HepG2 (cell line): Measurements from ENCODE around the gene LIMS2. TPM values are rescaled to one million over a fixed set of nuclear protein-coding genes. Genes with fewer than 3 reads are reported as not detected.

Experiments
- AHR ChIP-seq: IDR thresholded peaks from 2 replicates; pipeline ENCODE4 v1.6.1; 2018; ENCODE audit warnings: missing genetic modification reagents, missing compliant biosample characterization
- BCLAF1 ChIP-seq: fragments of 450-650 bp; IDR thresholded peaks from 2 replicates; pipeline ENCODE4 v1.6.1; 2017; ENCODE audit warnings: mild to moderate bottlenecking
- BRD4 ChIP-seq: sonication (generic); formaldehyde crosslinking; IDR thresholded peaks from 2 replicates; pipeline ENCODE4 v1.4.0; 2020; ENCODE audit warnings: missing genetic modification reagents
- CSRNP2 ChIP-seq: sonication (generic); formaldehyde crosslinking; conservative IDR thresholded peaks from 2 replicates; pipeline ENCODE4 v1.8.0; 2022; ENCODE audit warnings: low read depth, missing genetic modification reagents
- DNMT3B ChIP-seq: conservative IDR thresholded peaks from 2 replicates; pipeline ENCODE4 v1.6.1; 2016; ENCODE audit warnings: missing biosample characterization, control low read depth
- ELF3 ChIP-seq: IDR thresholded peaks from 2 replicates; pipeline ENCODE4 v1.6.1; 2016; ENCODE audit warnings: missing genetic modification reagents, missing compliant biosample characterization
- FOXA3 ChIP-seq: IDR thresholded peaks from 2 replicates; pipeline ENCODE4 v1.6.1; 2016; ENCODE audit warnings: missing genetic modification reagents, missing compliant biosample characterization
- IKZF4 ChIP-seq: sonication (generic); formaldehyde crosslinking; IDR thresholded peaks from 2 replicates; pipeline ENCODE4 v1.5.1; 2020; ENCODE audit warnings: borderline replicate concordance, mild to moderate bottlenecking, low read depth, missing genetic modification reagents; ENCODE audit errors: not compliant biosample characterization
- IKZF5 ChIP-seq: IDR thresholded peaks from 2 replicates; pipeline ENCODE4 v1.6.1; 2018; ENCODE audit warnings: missing genetic modification reagents, mild to moderate bottlenecking, missing compliant biosample characterization
- MTERF4 ChIP-seq: sonication (generic); formaldehyde crosslinking; IDR thresholded peaks from 2 replicates; pipeline ENCODE4 v1.8.0; 2023; ENCODE audit warnings: mild to moderate bottlenecking, missing genetic modification reagents
- NR2F6 ChIP-seq, 2 experiments: IDR thresholded peaks; 2 replicates each; pipeline ENCODE4 v1.6.1; 2016; ENCODE audit warnings: antibody characterized with exemption in 1 of 2, mild to moderate bottlenecking in 1 of 2
- PHF20 ChIP-seq: sonication (generic); formaldehyde crosslinking; IDR thresholded peaks from 2 replicates; pipeline ENCODE4 v1.5.0; 2020; ENCODE audit warnings: mild to moderate bottlenecking, missing genetic modification reagents
- PHF5A ChIP-seq: IDR thresholded peaks from one replicate; pipeline ENCODE4 v1.6.1; 2018; ENCODE audit warnings: low read depth, missing genetic modification reagents; ENCODE audit not compliant: unreplicated experiment
- UBTF ChIP-seq: sonication (generic); formaldehyde crosslinking; IDR thresholded peaks from 2 replicates; pipeline ENCODE4 v1.4.0; 2020; ENCODE audit warnings: mild to moderate bottlenecking, missing genetic modification reagents
- ZNF253 ChIP-seq: sonication (generic); formaldehyde crosslinking; IDR thresholded peaks from 2 replicates; pipeline ENCODE4 v1.8.0; 2022; ENCODE audit warnings: mild to moderate bottlenecking, missing genetic modification reagents, borderline replicate concordance
- ZNF709 ChIP-seq: sonication (generic); formaldehyde crosslinking; IDR thresholded peaks from 2 replicates; pipeline ENCODE4 v1.5.0; 2020; ENCODE audit warnings: mild to moderate bottlenecking, missing genetic modification reagents
- ZNF777 ChIP-seq: sonication (generic); formaldehyde crosslinking; IDR thresholded peaks from 2 replicates; pipeline ENCODE4 v1.4.0; 2020; ENCODE audit warnings: missing genetic modification reagents
- polyA plus RNA-seq, 8 experiments: library from polyadenylated mRNA; depleted of rRNA in 3 of 8; stranded (reverse) in 7 of 8; unstranded in 1 of 8; fragments of >200 nt; fragmentation: Illumina TruSeq in 4 of 8; extraction: Trizol in 4 of 8; gene quantifications; 2 replicates each; pipeline versions ENCODE4 v1.2.1 to v1.2.3, GENCODE V29; 2011 to 2016; ENCODE audit warnings: low read depth in 4 of 8, missing spikeins in 1 of 8, mixed read lengths in 1 of 8; ENCODE audit not compliant: insufficient read depth in 1 of 8
- total RNA-seq, 5 experiments: library from RNA; depleted of rRNA; stranded (reverse); fragments of >200 nt; fragmentation: Illumina TruSeq; extraction: Trizol; gene quantifications; 2 replicates each; pipeline ENCODE4 v1.2.3, GENCODE V29; 2016; ENCODE audit warnings: low read depth in 1 of 5
- TF ChIP-seq, protein P1 (sequence below): sonication (generic); formaldehyde crosslinking; IDR thresholded peaks from 2 replicates; pipeline ENCODE4 v1.9.0; 2021; ENCODE audit warnings: missing genetic modification reagents, mild to moderate bottlenecking, borderline replicate concordance

LIMS2 gene
- total and polyA plus RNA-seq, 2 of the 13 experiments (the other 11 are each of a cell fraction or from before 2014, with no cell fraction given): 1.0 to 1.9 TPM

DNA sequence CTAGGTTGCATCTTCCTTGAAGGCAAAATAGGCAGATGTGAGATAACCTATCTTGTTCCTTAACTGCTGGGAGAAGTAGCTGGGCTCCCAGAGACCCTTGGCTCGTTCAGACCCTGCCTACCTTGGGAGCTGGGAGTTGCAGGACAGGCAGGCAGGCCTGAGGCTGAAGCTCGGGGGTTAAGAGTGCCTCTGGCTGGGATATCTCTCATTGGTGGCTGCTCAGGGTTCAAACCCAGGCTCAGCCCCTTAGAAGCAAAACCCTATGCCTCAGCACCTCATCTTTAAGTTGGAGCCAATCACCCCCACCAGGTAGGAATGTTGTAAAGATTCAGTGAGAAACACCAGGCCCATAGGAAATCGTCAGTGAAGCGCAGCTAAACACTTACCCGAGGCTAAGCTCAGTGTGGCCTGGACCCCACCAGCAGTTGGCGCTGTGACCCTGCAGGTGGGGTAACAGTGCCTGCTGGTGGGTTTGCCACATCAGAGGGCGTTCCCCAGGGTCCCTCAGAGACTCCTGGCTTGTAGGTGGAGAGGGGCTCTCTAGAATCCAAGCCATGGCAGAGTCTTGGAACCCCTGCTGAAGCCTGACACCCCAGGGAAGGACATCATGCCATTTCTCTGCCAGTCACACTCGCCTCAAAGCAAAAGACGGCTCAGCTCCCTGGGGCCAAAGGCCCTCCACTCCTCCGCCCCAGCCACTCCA, 84.0 kb downstream of the LIMS2 start (continued):
- TF ChIP-seq UBTF (CRISPR knock-in tag) (no peak), DNMT3B (no peak), PHF5A (CRISPR knock-in tag) (no peak), ZNF253 (CRISPR knock-in tag) (no peak), ZNF709 (CRISPR knock-in tag) (no peak), IKZF4 (CRISPR knock-in tag) (no peak), MTERF4 (CRISPR knock-in tag) (no peak), FOXA3 (CRISPR knock-in tag) (0 out of 2 replicates have a peak, but pooled peaks have one; percentile 31), ZNF777 (CRISPR knock-in tag) (0 out of 2 replicates have a peak, but pooled peaks have one; percentile 16), CSRNP2 (no peak), NR2F6 (IDR thresholded peaks at IDR 0.05) (no peak), NR2F6 (CRISPR knock-in tag; IDR thresholded peaks at IDR 0.05) (peak; percentile 51; the same call in 1 of the 2 replicates), IKZF5 (CRISPR knock-in tag) (0 out of 2 replicates have a peak, but pooled peaks have one; percentile 47), ELF3 (CRISPR knock-in tag) (peak; percentile 51), BCLAF1 (no peak), BRD4 (no peak), AHR (CRISPR knock-in tag) (peak; percentile 84; the same call in 1 of the 2 replicates), PHF20 (CRISPR knock-in tag) (no peak)
- TF ChIP-seq, protein P1, sequence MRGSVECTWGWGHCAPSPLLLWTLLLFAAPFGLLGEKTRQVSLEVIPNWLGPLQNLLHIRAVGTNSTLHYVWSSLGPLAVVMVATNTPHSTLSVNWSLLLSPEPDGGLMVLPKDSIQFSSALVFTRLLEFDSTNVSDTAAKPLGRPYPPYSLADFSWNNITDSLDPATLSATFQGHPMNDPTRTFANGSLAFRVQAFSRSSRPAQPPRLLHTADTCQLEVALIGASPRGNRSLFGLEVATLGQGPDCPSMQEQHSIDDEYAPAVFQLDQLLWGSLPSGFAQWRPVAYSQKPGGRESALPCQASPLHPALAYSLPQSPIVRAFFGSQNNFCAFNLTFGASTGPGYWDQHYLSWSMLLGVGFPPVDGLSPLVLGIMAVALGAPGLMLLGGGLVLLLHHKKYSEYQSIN (CRISPR knock-in tag): no peak
